HG02571 (cell line): ENCODE results near the gene PINK1.
"Not testable (repeated sequence)": the region's sequence is repeated elsewhere in the genome, so short reads cannot be mapped to it uniquely, and the experiment has no call there.

Source experiments
- ATAC-seq: cut with Tn5 transposase; IDR thresholded peaks from one replicate; pipeline ENCODE4 v1.9.1; 2021; ENCODE audit warnings: mild to moderate bottlenecking, moderate library complexity; ENCODE audit not compliant: unreplicated experiment

The PINK1 gene

GRCh38 chr1:20673626-20674025 is 40.4 kb downstream of the PINK1 start:
- not testable (repeated sequence) for ATAC-seq

DNA sequence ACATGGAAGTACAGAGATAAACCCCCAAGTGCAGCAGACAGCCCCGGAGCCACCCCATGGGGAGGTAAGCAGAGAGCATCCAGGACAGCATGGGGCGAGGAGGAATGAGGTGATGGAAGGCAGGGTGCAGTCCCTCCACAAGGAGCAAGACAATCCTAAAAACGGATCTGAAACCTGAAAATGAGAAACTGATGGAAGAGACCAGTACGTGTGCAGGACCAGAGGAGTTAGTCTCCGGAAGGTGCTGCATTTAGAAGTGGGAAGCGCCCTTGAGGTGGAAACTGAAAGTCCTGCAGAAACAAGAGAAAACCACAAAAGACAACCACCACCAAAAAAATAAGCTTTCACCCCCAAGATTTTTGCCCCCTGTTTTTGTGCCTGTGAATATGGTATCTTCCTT is 45.3 kb downstream of the PINK1 start:
- ATAC-seq = no peak

DNA sequence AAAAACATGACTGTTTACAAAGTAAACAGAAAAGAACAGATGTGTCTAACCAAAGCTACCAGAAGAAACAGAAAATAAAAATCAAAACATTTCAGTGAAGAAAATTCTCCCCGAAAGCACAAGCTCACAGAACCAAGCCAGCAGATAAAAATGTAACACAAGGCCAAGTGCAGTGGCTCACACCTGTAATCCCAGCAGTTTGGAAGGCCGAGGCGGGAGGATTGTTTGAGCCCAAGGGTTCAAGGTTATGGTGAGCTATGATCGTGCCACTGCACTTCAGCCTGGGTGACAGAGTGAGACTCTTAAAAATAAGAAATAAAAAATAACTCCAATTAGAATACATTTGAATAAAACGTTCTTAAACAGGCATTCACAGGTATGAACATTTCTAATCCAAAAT is 47.0 kb downstream of the PINK1 start:
- ATAC-seq = no peak

- no peak for ATAC-seq
Measured at GRCh38 chr1:20681999-20682398, 48.7 kb downstream of the PINK1 start.

- ATAC-seq = no peak
Measured at GRCh38 chr1:20682571-20683236, 49.4 kb downstream of the PINK1 start.

DNA sequence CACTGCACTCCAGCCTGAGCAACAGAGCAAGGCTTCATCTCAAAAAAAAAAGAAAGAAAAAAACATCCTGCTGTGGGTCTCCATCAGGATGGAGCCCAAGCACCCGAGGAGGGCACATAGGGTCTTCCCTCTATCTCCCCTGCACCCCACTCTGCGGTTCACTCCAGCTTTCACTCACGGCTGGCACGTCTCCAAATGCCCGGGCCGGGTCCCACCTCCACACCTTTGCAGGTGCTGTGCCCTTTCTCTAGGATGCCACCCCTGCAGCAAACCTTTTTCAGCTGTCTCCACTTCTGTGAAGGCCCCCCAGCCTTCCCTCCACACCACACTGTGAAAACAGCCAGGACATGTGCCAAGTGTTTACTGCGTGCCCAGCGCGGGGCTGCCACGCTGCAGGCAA is 50.4 kb downstream of the PINK1 start:
- ATAC-seq = no peak

GRCh38 chr1:20684050-20684620 is 50.9 kb downstream of the PINK1 start:
- no peak for ATAC-seq

GRCh38 chr1:20684651-20685050 is 51.4 kb downstream of the PINK1 start:
- no peak for ATAC-seq

GRCh38 chr1:20685099-20685662 is 51.9 kb downstream of the PINK1 start:
- no peak for ATAC-seq

DNA sequence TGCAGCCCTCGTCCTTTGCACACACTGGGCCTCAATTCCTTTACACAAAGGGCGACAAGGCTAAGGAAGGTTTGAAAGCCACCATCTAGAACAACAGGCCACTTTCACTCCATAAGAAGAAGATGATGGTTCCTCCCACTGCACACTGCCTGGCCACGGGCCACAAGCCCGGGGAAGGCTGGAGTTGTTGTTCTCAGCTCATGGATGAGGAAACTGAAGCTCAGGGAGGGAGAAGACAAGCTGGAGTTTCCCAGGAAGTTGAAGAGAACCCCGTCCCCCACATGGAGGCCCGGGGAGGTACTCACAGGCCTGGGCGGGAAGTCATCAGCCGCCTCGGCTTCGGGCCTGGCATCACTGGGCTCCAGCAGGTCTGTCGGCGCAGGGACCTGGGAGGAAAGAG is 52.5 kb downstream of the PINK1 start:
- ATAC-seq = no peak

DNA sequence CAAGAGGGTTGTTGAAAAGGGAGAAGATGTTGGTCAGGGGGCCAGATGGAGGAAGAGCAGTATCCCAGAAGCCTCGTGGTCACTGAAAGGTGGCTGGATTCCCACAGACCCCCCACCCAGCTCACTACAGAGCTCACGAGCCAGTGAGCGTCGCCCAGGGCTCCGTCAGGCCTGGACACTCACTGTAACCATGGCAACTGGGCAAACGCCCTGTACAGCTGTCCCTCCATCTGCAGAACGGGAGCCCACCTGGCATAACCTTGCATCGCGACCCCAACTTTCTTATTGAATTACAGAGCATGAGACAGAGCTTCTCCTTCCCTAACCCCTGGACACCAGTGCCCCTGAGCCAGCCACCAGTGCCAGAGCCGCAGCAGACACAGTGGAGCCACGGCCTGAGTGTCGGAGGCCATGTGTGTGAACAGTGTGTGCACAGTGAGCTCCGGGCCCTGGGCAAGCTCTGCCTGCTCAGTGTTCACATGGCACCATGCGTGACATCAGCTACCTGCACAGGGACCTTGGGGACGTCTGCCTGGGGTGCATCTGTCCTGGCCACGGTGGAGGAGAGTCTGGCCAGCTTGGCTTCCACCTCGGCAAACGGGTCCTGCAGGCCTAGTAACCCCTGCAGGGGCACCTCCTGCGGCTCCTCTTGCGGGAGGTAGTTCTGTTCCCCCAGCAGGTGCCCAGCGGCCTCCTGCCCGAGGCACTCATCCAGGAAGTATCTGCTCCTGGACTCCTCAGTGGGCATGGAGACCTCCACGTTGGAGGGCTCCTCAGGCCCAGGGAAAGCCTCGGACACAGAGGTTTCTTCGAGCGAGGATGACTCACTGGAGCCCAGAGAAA is 53.8 kb downstream of the PINK1 start:
- ATAC-seq = no peak

DNA sequence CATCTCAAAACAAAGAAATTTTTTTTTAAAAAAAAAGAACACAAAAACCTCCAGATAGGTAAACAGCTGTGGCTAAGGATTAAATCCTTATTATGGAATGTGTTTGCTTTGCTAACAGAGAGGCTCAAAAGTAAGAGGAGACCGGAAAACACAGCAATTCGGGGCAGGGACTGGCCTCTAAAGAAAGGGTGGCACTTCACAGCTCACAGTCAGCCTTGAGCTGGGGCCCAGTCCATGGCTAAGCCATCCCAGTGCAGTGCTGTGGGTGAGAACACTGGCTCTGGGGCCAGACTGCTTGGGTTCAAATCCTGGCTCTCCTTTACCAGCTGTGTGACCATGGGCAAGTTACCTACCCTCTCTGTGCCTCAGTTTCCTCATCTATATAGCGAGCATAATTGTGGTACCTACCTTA is 56.4 kb downstream of the PINK1 start:
- no peak for ATAC-seq

- no peak for ATAC-seq
Measured at GRCh38 chr1:20691872-20692271, 58.6 kb downstream of the PINK1 start.

GRCh38 chr1:20693623-20694022 is 60.4 kb downstream of the PINK1 start:
- ATAC-seq = no peak

DNA sequence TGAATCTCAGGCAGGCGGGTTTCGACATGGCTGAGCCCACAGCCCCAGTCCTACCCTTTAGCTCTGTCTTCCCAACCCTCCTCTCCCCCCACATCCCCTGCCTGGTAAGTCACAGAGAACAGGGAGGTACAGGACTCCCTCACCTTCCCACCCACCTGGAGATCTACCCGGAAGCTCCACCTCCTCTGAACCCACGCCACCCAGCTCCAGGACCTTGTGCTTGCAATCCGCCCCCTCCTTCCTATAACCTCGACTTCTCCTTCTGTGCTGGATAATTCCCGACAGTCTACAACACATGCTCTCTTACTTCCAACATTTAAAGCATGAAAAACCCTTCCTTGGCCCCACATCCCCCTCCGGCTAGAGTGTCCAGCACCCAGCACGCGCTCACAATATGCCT is 62.3 kb downstream of the PINK1 start:
- ATAC-seq = no peak

DNA sequence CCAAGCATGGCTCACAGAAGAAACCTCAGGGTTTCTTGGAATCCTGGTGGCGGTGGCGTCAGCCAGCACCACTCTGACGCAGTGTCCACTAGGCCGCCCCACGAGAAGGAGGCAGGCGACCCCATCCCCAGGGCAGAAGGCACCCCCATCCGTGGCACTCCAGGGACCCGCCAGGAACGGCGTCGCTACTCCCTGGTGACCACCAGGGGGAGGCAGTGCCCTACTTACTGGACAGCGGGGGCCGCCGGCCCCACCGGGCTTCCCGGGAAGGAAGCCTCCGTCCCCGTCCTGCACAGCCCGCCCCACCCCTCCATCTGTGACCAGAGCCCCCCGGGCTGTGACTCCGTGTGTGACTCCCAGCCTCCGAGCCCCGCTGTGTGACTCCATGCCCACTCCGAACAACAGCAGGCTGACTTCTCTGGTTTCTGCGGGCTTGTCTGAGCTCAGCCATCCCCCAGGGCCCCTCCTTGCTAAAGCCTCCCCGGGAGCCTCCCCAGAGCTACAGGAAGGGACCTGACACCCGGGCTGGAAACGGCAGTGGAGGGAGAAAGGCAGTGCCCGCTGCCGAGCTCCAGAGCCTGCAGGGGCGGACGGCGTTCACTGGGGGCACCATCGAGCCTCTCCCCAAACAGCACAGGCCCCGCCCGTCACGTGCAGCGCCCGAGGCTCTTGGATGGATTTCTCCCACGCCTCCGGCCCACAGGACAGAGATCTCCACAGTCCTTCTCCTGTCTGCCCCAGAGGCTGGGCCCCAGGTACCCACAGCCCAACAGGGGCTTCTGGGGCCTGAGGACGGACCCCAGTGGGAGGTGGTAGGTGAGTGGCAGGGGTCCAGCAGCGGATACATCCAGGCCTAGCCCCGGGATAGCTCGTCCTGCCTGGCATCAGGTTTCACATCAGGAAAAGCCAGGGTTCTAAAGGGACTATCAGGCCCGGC is 63.4 kb downstream of the PINK1 start:
- ATAC-seq = no peak

GRCh38 chr1:20697563-20697962 is 64.3 kb downstream of the PINK1 start:
- ATAC-seq = no peak

GRCh38 chr1:20698195-20698910 is 65.1 kb downstream of the PINK1 start:
- ATAC-seq = no peak

DNA sequence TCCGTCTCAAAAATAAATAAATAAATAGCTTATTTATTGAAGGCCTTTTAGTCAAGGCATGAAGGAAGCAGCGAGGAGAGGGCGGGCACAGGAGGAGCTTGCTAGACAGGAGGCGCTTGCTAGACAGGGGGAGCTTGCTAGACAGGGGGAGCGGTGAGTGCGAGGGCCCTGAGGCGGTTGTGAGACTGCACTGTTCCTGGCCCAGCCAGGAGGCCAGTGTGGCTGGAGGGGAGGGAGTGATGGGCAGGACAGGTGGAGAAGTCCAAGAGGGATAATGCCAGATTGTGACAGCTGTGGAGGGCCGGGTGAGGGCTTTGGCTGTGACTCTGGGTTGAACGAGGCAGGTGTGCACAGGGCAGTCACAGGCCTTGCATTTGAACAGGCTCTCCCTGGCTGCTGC is 66.3 kb downstream of the PINK1 start:
- no peak for ATAC-seq

- no peak for ATAC-seq
Measured at GRCh38 chr1:20700636-20701215, 67.5 kb downstream of the PINK1 start.
